Pancreas (tissue), 10 donors: ENCODE data around the gene PSMC4. TPM values are rescaled to one million over a fixed set of nuclear protein-coding genes. Genes with fewer than 3 reads are reported as not detected.
A peak's percentile ranks its signal among the peaks of the same experiment; 100 is the strongest.

Source experiments
- ATAC-seq, 4 donors: fragments of 200-7000 bp; cut with Tn5 transposase; one replicate each; pipeline versions ENCODE4 v1.8.0 to v1.9.1; 2020; ENCODE audit warnings: mild to moderate bottlenecking in 4 of 4, moderate library complexity in 4 of 4
- DNase-seq, 6 donors: peaks; one replicate each; pipeline ENCODE4 v3.0.0-alpha.2; 2020
- FAIRE-seq: peaks from 2 replicates; lab custom pipeline; 2012; peaks lifted over from hg19 to GRCh38; lab: Jason Lieb, UNC
- H3K27ac ChIP-seq, 4 donors: fragments of 200-600 bp; sonication (generic); 1 replicate in 3 of 4; 2 replicates in 1 of 4; pipeline versions ENCODE4 v1.5.0 to v1.8.0; 2020
- H3K27me3 ChIP-seq, 4 donors: fragments of 200-600 bp; one replicate each; pipeline ENCODE4 v1.8.0; 2021
- H3K36me3 ChIP-seq, 3 donors: fragments of 200-600 bp; sonication (generic) in 1 of 3; one replicate each; pipeline versions ENCODE4 v1.5.0 to v1.8.0; 2020 to 2021
- H3K4me1 ChIP-seq, 3 donors: fragments of 200-600 bp; one replicate each; pipeline ENCODE4 v1.8.0; 2021
- H3K4me3 ChIP-seq, 4 donors: fragments of 200-600 bp; sonication (generic) in 2 of 4; one replicate each; pipeline versions ENCODE4 v1.5.0 to v1.8.0; 2020 to 2021
- H3K9me3 ChIP-seq, 4 donors: fragments of 200-600 bp; one replicate each; pipeline ENCODE4 v1.8.0; 2021
- CTCF ChIP-seq, 4 donors: fragments of 200-600 bp; sonication (generic) in 3 of 4; IDR thresholded peaks; one replicate each; pipeline versions ENCODE4 v1.5.0 to v1.8.0; 2021; ENCODE audit warnings: antibody characterized with exemption in 4 of 4
- WGBS, 2 donors: extraction: QIAGEN DNeasy Blood & Tissue Kit; methylation state at CpG; one replicate each; pipeline ENCODE4 v1.1.7; 2013; 5-methylcytosine and 5-hydroxymethylcytosine counted together
- intact Hi-C, 3 donors: fragments of 100-400 bp; cut with DNase I; formaldehyde crosslinking; loops; one replicate each; pipeline versions ENCODE4 v1.11.1 to v1.14.2; 2022
- polyA plus RNA-seq, 2 donors: library from polyadenylated mRNA; stranded (reverse); fragments of 200-250 nt; gene quantifications; one replicate each; pipeline ENCODE4 v1.2.3, GENCODE V29; 2013
- total RNA-seq, 6 donors: library from RNA; stranded (reverse); fragmentation: NEBNext Ultra II Directional in 4 of 6; extraction: Animal tissue kit (Norgen Biotek cat#: 25700) in 4 of 6; gene quantifications; one replicate each; pipeline versions ENCODE4 v1.2.1 to v1.2.4, GENCODE V29; 2021 to 2023
- donor health status: healthy with polysubstance abuse.
- donor health status: DM: no; HTN: no; CAD: no; lungs with moderate emphysema.
- donor health status: DM: no; HTN: no; CAD: no.
- donor health status: control.
- donor health status: control.
- donor health status: Bipolar disorder and iron deficiency.
- donor health status: DM: yes; HTN: yes; CAD: no.
- donor health status: DM: no; HTN: no; CAD: no.
- donor health status: DM: no; HTN: no; CAD: no.
- donor health status: DM: yes; HTN: yes; CAD: no.

The PSMC4 gene
- total and polyA plus RNA-seq, 8 donors: 14.4 to 45.2 (median 30.0) TPM

GRCh38 chr19:39993605-39994004 lies 22.6 kb downstream of the PSMC4 start:
- 98 to 100% methylated on average over 1 of the region's 1 CpG for WGBS, 2 donors
- no peak for ATAC-seq
- H3K9me3 ChIP-seq: no peaks in the 10 kb centered on the region
- intact Hi-C loops: no loop called here
- H3K36me3 ChIP-seq: no peaks in the 10 kb centered on the region
- DNase-seq: no peak
- H3K27ac ChIP-seq: no peak overlapping the region
- TF ChIP-seq CTCF (IDR thresholded peaks at IDR 0.05): no peak
- no peak overlapping the region for H3K4me3 ChIP-seq
- FAIRE-seq: no peak
- no peaks in the 10 kb centered on the region for H3K27me3 ChIP-seq
- H3K4me1 ChIP-seq: no peaks in the 10 kb centered on the region

GRCh38 chr19:39994361-39994760 lies 23.4 kb downstream of the PSMC4 start:
- intact Hi-C loops: no loop called here
- no peaks in the 10 kb centered on the region for H3K36me3 ChIP-seq
- no peak for TF ChIP-seq CTCF (IDR thresholded peaks at IDR 0.05)
- ATAC-seq: no peak
- no peak for DNase-seq
- FAIRE-seq: no peak
- H3K9me3 ChIP-seq: no peaks in the 10 kb centered on the region
- no peak overlapping the region for H3K4me3 ChIP-seq
- no peaks in the 10 kb centered on the region for H3K27me3 ChIP-seq
- H3K27ac ChIP-seq: no peak overlapping the region
- H3K4me1 ChIP-seq: no peaks in the 10 kb centered on the region

- TF ChIP-seq CTCF (IDR thresholded peaks at IDR 0.05): no peak
- no peak for FAIRE-seq
Measured at GRCh38 chr19:39995794-39996193, 24.8 kb downstream of the PSMC4 start.

GRCh38 chr19:39996218-39996810 lies 25.3 kb downstream of the PSMC4 start:
- H3K27me3 ChIP-seq: no peaks in the 10 kb centered on the region
- H3K9me3 ChIP-seq: no peaks in the 10 kb centered on the region
- ATAC-seq (peak; percentile 45 to 68 (median 56)), FAIRE-seq (no peak), DNase-seq (no peak)
- intact Hi-C loops: no loop called here
- no peaks in the 10 kb centered on the region for H3K4me1 ChIP-seq
- H3K36me3 ChIP-seq: no peaks in the 10 kb centered on the region
- TF ChIP-seq CTCF (IDR thresholded peaks at IDR 0.05): no peak
- 7 to 9% methylated on average over 19 of the region's 19 CpGs for WGBS, 2 donors
- peak overlapping the region; percentile 62 to 73 (median 70) for H3K27ac ChIP-seq
- H3K4me3 ChIP-seq: peak overlapping the region; percentile 67 to 80 (median 74)

More at GRCh38 chr19:39995794-39996193, 24.8 kb downstream of the PSMC4 start:
- Histone ChIP-seq H3K4me1 (no peaks in the 10 kb centered on the region), H3K36me3 (no peaks in the 10 kb centered on the region), H3K27me3 (no peaks in the 10 kb centered on the region), H3K27ac (peak overlapping the region in 1 of 4 donors; percentile 70), H3K4me3 (peak overlapping the region in 1 of 4 donors; percentile 80), H3K9me3 (no peaks in the 10 kb centered on the region)
- no peak for ATAC-seq
- intact Hi-C loops: no loop called here
- DNase-seq: no peak
- 86 to 95% methylated on average over 1 of the region's 1 CpG for WGBS, 2 donors
